ACC112 (cell line): ENCODE data around the gene EIPR1.

Source experiments
- H2AFZ ChIP-seq: fragments of 200-600 bp; sonication (generic); one replicate; pipeline ENCODE4 v1.6.0; 2017; ENCODE audit warnings: antibody characterized with exemption, low read length; ENCODE audit not compliant: unreplicated experiment
- H3K27ac ChIP-seq: fragments of 200-600 bp; sonication (generic); 2 replicates; pipeline ENCODE4 v1.5.1; 2014; ENCODE audit warnings: low read depth, mild to moderate bottlenecking, antibody characterized with exemption, low read length, moderate library complexity
- H3K27me3 ChIP-seq: fragments of 200-600 bp; sonication (generic); 2 replicates; pipeline ENCODE4 v1.6.1; 2014; ENCODE audit warnings: mild to moderate bottlenecking, antibody characterized with exemption, low read length, moderate library complexity, mixed read lengths; ENCODE audit not compliant: insufficient read depth
- H3K36me3 ChIP-seq: fragments of 200-600 bp; sonication (generic); 2 replicates; pipeline ENCODE4 v1.6.1; 2016; ENCODE audit warnings: mild to moderate bottlenecking, antibody characterized with exemption, low read length, moderate library complexity, mixed read lengths; ENCODE audit not compliant: insufficient read depth
- H3K4me1 ChIP-seq: fragments of 200-600 bp; sonication (generic); one replicate; pipeline ENCODE4 v1.6.1; 2016; ENCODE audit warnings: low read length, mixed read lengths; ENCODE audit not compliant: insufficient read depth, unreplicated experiment, control insufficient read depth
- H3K4me3 ChIP-seq: fragments of 200-600 bp; sonication (generic); 2 replicates; pipeline ENCODE4 v1.5.1; 2014; ENCODE audit warnings: mild to moderate bottlenecking, low read depth, low read length
- H3K79me2 ChIP-seq: fragments of 200-600 bp; sonication (generic); one replicate; pipeline ENCODE4 v1.6.0; 2016; ENCODE audit warnings: low read length; ENCODE audit not compliant: control insufficient read depth, unreplicated experiment, insufficient read depth

The EIPR1 gene

DNA sequence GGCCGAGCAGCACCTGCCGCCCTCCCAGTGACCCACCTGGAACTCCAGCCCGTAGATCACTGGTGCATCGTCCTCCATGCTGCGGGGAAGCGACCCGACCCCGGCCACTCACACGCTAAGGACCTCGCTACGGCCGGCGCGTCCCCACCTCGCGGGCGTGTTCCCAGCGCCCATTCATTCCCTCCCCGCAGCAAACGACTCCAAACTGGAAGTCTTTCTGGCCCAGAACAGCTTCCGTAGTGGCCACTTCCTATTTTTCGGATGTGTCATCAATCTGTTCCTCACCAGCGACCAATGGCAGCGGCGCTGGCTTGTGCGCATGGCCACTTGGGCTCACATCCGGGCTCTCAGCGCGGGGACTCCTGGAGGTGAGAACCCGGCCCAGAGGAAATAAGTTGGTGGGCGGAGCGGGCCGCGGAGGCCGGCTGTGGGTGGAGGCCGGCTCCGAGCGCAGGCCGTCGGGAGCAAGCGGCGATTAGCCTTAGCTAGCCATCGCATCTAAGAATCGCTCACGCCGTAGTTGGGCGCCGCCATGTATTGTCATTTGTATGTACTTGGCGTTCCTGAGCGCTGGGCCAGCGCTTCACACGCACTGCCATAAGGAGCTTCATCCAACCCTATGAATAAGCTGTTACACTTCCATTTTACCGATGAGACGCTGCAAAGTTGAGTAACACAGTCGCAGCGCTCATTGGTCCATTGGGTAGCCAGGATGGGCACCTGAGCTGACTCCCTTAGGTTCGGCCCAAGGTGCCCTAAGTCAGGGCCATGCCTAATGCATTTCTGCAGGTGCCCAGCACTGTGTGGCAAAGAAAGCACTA, at the start of gene EIPR1:
Gene EIPR1, minus strand, starts transcription at position 207 of the 821 bp plus-strand sequence. Its CDS starts 129 bp downstream, at position 78.
- Histone ChIP-seq H3K36me3 (peaks cover 4% of the 10 kb centered on the region; the same call in 1 of the 2 replicates), H3K27me3 (no peaks in the 10 kb centered on the region), H2AFZ (peak within 1 kb of the TSS; percentile 94), H3K27ac (peak within 1 kb of the TSS; percentile 64), H3K79me2 (peaks cover 50% of the 10 kb centered on the region), H3K4me3 (peak within 1 kb of the TSS; percentile 92), H3K4me1 (peaks cover 16% of the 10 kb centered on the region)

DNA sequence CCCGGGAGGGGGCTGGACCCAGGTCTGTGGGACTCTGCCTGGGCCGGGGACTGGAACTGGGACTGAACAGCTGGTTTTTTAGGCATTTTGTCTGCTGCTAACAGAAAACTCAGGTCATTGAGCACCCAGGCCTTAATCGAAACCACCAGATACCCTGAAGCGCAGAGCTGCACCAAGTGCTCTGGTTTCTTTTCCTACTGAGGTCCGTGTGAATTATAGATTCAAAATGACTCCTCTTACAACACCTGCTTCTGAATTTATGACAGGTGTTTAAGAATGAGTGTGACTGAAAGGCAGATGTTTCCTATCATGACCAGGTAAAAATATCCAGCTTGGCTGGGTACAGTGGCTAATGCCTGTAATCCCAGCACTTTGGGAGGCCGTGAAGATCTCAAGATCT, 49.7 kb upstream of the EIPR1 start:
- H3K4me1 ChIP-seq, result peaks cover 13% of the 10 kb centered on the region
- H3K4me3 ChIP-seq, result no peak overlapping the region
- H3K27me3 ChIP-seq, result no peaks in the 10 kb centered on the region
- H3K79me2 ChIP-seq, result no peaks in the 10 kb centered on the region
- H2AFZ ChIP-seq, result no peak overlapping the region
- H3K36me3 ChIP-seq, result peaks cover 31% of the 10 kb centered on the region
- no peak overlapping the region for H3K27ac ChIP-seq

DNA sequence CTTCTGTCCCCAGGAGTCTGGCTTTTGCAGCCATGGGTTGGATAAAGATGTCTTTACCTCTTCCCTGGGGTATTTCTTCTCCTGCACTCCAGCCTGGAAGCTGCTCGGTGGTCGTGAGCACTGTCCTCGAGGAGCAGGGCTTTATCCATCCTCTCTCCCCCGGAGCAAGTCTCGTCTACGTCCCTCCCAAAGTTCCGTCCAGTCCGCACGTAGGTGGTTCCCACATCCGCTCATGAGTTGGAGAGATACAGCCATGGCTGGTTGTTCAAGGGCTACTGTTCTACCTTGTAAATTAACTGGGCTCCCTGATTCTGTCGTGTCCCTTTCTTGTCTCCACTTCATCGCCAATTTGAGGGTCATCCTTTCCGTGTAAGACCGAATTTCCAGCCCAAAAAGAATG, 49.0 kb upstream of the EIPR1 start:
- no peaks in the 10 kb centered on the region for H3K27me3 ChIP-seq
- no peak overlapping the region for H2AFZ ChIP-seq
- peaks cover 13% of the 10 kb centered on the region for H3K4me1 ChIP-seq
- no peak overlapping the region for H3K4me3 ChIP-seq
- peaks cover 24% of the 10 kb centered on the region for H3K36me3 ChIP-seq
- H3K79me2 ChIP-seq, result no peaks in the 10 kb centered on the region
- no peak overlapping the region for H3K27ac ChIP-seq

DNA sequence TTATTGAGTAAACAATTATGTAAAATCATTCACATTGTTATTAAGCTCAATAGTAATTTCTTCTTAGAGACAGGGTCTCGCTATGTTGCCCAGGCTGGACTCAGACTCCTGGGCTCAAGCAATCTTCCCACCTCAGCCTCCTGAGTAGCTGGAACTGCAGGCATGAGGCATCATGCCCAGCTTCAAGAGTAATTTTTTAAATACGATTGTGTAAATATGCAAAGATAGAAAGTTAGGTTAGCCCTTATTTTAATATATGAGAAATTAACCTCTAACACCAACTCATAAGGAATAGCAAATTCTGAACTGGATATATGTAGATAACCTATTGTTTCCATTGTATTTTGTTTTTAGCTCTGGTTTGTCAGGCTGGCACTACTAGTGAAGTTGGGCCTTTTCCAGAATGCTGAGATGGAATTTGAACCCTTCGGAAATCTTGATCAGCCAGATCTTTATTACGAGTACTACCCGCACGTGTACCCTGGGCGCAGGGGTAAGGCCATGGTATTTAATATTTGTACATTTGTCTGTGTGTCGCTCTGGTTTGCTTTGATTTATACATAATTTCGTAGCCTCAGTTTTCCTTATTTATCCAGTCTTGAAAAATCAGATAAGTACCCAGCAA, 46.7 kb upstream of the EIPR1 start:
- peaks cover 6% of the 10 kb centered on the region for H3K4me1 ChIP-seq
- no peak overlapping the region for H3K27ac ChIP-seq
- H3K27me3 ChIP-seq, result no peaks in the 10 kb centered on the region
- H2AFZ ChIP-seq, result no peak overlapping the region
- H3K36me3 ChIP-seq, result peaks cover 20% of the 10 kb centered on the region
- H3K79me2 ChIP-seq, result no peaks in the 10 kb centered on the region
- H3K4me3 ChIP-seq, result no peak overlapping the region

DNA sequence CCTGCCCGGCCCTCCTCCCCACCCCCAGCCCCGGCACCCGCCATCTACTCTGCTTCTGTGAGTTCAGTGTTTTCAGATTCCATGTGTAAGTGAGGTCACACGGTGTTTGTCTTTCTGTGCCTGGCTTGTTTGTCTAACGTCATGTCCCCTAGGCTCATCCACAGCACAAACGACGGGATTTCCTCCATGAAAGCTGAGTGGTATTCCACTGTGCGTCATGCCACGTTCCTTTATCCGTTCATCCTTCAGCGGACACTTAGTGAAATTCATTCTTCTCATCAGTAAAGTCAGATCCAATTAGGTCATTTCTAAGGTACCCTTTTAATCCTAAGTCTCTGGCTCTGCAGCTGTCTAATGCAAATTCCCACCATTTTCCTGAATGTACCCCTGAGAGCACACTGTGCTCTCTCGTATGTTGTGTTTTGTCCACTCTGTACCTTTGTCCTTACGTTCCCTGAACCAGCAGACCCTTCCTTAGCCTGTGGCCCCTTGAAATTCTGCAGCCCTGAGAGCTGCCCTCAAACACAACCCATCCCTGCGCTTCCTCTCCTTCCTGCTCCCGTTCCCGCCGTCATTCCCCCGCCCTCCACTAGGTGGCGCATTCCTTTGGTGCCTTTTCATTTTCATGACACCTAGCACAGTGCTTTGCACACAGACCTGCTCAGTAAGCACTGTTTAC, 46.0 kb upstream of the EIPR1 start:
- Histone ChIP-seq H3K4me3 (no peak overlapping the region), H3K79me2 (no peaks in the 10 kb centered on the region), H3K36me3 (peaks cover 20% of the 10 kb centered on the region), H2AFZ (no peak overlapping the region), H3K4me1 (no peaks in the 10 kb centered on the region), H3K27ac (no peak overlapping the region), H3K27me3 (no peaks in the 10 kb centered on the region)

DNA sequence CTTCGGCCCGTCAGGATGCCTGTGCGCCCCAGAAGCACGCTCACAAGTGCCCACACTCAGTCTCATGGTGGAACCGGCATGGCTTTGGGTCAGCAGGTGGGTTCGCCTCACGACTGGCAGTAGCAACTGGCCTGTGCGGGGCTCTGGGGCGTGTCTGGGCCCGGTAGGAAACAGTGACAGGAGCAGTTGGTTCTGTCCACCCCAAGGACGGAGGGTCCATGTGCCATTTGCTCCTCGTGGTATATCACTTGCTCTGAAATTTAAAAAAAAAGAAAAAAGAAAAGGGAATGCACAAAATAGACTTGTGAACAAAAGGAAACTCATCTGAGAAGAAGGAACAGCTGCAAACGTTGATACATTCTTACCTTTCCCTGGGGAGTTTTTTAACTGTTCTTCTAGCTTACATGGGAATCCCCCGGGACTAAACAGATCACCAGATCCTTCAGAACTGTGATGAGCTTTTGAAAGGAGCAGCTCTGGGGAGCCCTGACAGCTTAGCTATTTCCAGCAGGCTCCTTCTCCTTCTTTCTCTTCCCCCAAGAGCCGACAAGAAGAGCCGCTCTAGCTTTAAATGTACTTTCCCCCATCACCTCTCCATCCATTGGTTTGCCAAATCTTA, 44.7 kb upstream of the EIPR1 start:
- Histone ChIP-seq H3K79me2 (no peaks in the 10 kb centered on the region), H3K4me3 (no peak overlapping the region), H3K27me3 (no peaks in the 10 kb centered on the region), H2AFZ (no peak overlapping the region), H3K36me3 (peaks cover 20% of the 10 kb centered on the region), H3K27ac (no peak overlapping the region), H3K4me1 (no peaks in the 10 kb centered on the region)

DNA sequence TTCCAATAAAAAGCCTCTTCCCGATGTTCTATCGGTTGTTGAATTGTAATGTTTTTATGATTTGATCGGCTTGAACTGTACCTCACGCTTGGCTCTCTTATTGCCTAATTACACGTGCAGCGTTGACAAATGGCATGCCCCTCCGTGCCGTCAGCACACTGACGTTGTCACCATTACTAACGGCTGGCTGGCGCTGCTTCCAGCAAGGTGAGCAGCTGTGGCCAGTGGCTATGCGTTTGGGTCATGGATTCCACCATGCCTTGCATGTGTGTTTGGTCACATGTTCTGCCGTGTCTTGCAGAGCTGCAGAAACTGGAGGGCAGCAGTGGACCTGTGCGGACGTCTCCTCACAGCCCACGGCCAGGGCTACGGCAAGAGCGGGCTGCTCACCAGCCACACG, 44.0 kb upstream of the EIPR1 start:
- H3K79me2 ChIP-seq, result no peaks in the 10 kb centered on the region
- H3K36me3 ChIP-seq, result peaks cover 19% of the 10 kb centered on the region
- no peaks in the 10 kb centered on the region for H3K4me1 ChIP-seq
- no peak overlapping the region for H3K27ac ChIP-seq
- H3K27me3 ChIP-seq, result no peaks in the 10 kb centered on the region
- no peak overlapping the region for H3K4me3 ChIP-seq
- H2AFZ ChIP-seq, result no peak overlapping the region

DNA sequence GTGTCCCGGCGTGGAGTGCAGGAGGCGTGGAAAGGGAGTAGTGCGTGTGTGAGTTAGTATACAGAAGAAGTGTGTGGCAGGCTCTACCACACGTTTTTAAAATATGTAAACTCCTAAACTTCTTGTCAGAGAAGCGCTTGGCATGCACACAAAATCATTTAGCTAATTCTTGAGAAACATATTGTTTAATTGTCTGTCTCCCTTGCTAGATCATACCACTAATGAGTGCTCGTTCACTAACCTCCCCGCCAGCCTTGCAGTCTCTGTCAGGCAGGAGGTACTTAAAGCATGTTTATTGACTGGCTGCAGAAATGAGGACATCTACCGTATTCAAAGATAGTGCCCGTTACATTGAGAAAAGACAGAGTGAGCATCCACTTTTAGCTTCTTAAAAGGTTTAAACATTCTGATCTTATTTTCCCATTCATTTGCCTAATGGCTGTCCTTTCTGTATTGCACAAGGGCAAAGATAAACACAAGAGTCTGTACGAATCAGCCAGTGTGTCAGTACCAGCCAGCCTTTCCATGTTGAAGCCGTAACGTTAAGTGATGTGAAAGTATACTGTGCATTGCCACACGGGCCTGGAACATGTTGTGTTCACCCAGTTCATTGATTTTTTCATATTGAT, 43.3 kb upstream of the EIPR1 start:
- H3K79me2 ChIP-seq, result no peaks in the 10 kb centered on the region
- no peaks in the 10 kb centered on the region for H3K4me1 ChIP-seq
- H3K4me3 ChIP-seq, result no peak overlapping the region
- H3K27ac ChIP-seq, result no peak overlapping the region
- H2AFZ ChIP-seq, result no peak overlapping the region
- H3K27me3 ChIP-seq, result no peaks in the 10 kb centered on the region
- H3K36me3 ChIP-seq, result peaks cover 12% of the 10 kb centered on the region

DNA sequence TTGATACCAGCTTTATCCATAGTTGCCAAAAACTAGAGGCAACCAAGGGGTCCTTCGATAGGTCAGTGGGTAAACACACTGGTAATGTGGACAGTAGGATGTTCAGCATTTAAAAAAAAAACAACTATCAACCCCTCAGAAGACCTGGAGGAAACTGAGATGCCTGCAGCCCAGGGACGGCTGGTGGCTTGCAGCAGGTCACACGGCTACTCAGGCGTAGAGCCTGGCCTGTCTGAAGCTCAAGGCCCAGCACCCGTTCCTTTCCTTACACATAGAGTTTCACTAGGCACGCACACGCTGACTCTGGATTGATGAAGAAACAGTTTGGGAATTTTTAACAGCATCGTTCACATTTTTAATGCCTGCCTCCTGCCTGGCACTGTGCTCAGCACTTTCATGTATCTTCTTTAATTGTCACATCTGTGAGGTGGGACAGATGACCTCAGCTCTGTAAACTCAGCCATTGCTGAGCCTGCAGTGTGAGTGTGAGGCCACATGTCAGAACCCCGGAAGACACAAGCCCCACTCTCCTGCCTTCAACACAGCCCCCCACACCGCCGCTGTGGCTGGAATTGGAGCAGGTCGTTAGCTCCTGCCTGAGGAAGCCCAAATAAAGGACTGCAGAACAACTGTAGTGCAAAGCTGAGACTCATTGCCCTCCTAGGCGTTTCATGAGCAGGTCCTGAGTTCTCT, 42.6 kb upstream of the EIPR1 start:
- no peak overlapping the region for H3K27ac ChIP-seq
- no peaks in the 10 kb centered on the region for H3K4me1 ChIP-seq
- no peak overlapping the region for H3K4me3 ChIP-seq
- H2AFZ ChIP-seq, result no peak overlapping the region
- H3K79me2 ChIP-seq, result no peaks in the 10 kb centered on the region
- no peaks in the 10 kb centered on the region for H3K27me3 ChIP-seq
- peaks cover 7% of the 10 kb centered on the region for H3K36me3 ChIP-seq
